Activated T-helper 1 cell treated with Interleukin-2 at 50 U/mL for 16 hours (primary cell): ENCODE results near the gene SIDT1.

Source experiments
- DNase-seq: peaks from one replicate; pipeline ENCODE4 v3.0.0-alpha.2; 2020; ENCODE audit warnings: low read depth

SIDT1 gene

DNA sequence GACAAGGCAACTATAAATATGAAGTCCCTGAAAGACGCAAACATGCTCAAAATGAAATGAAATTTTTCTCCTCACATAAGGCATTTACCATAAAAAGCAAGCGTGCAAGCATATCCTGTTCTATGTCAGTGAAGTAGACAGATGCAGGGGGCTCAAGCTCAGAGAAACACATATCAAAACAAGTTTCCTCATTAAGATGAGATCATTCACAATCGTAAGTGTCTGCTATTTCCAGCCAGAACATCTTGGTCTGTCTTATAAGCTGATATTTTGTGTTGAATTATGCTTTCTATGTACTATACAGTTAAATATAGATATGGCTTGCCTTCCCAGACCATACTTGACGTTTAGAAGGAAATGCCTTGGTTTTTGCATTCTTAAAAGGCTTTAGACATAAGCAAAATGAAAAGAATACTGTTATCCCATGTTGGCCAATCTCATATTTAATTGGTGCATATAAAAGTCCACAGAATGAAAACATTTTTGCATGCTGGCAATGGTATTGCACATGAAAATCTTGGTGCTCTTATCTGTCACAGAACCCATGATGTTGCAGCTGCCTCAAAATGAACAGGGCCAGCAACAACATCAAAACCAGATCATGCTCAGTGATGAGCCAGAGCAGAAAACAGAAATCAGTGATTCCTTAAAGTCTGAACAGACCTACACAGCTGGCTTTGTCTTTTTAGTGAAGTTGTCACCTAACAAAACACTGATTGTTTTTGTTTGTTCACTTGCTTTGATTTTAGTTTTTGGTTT lies 65.4 kb downstream of the SIDT1 start:
- no peak for DNase-seq

DNA sequence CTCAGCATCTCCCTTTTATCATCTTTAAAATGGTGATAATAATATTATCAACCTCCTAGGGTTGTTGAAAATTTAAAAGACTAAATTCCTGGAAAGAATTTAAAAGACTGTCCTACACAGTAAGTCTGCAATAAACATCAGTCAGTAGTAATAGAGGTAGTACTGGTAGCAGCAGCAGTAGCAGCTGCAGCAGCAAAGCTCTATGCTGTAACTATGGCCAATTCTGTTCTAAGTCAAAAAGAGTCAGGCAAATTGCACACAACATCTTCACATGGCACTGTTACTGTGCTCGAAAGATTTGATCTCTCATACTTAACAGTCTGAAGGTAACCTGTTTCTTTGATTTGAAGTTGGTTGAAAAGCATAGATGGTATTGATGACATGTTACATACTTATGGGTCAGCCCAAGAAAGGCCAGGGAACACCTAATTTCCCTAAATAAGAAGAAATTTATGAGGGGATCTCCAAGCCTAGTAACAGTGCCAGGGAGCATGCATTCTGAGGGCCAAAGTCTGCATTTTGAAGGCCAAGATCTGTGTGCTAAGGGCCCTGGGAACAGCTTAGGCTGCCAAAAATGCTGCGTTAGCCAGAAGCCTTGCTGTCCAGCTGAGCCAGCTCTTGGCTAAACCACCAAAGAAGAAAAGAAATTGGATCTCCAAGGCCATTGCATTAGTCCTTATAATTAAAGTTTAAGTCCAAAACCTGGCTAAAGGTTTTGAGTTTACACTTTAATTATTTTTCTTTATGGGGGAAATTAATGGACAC lies 68.2 kb downstream of the SIDT1 start:
- no peak for DNase-seq

- no peak for DNase-seq
Measured at GRCh38 chr3:113601240-113601639, 68.9 kb downstream of the SIDT1 start.

GRCh38 chr3:113602256-113602655 lies 69.9 kb downstream of the SIDT1 start:
- DNase-seq, result no peak

GRCh38 chr3:113602836-113603235 lies 70.5 kb downstream of the SIDT1 start:
- DNase-seq, result no peak

- DNase-seq, result no peak
Measured at GRCh38 chr3:113606539-113607218, 74.3 kb downstream of the SIDT1 start.

- no peak for DNase-seq
Measured at GRCh38 chr3:113607219-113607596, 74.9 kb downstream of the SIDT1 start.

- no peak for DNase-seq
Measured at GRCh38 chr3:113614402-113614801, 82.0 kb downstream of the SIDT1 start.

GRCh38 chr3:113615976-113616375 lies 83.6 kb downstream of the SIDT1 start:
- DNase-seq, result no peak

DNA sequence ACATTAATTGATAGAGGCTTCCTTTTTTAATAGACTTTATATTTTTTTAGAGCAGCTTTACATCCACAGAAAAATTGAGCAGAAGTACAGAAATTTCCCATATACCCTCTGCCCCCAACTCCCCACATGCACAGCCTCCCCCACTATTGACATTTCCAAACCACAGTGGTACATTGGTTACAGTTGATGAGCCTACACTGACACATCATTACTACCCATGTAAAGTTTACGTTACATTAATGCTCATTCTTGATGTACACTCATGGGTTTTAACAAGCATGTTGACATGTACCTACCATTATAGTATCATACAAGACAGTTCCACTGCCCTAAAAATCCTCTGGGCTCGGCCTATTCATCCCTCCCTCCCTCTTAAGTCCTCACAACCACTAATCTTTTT lies 85.4 kb downstream of the SIDT1 start:
- DNase-seq, result no peak

DNA sequence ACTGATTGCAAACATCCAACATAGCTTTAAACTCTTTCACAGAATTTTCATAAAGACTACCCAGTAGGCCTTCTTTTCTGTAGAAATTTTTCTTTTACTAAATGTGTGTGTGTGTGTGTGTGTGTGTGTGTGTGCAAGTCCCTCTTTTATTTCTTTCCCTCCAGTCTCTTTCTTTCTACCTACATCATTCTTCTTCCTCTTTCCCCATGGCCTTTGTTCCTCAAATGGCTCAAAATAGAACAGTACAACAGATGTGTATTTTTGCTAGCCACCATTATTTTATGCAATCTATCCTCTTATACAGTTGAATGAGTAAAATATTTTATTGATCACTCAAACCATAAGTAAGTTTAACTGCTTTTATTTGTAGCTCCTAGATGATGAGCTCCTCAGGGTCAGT lies 87.7 kb downstream of the SIDT1 start:
- no peak for DNase-seq

- DNase-seq, result no peak
Measured at GRCh38 chr3:113623324-113623723, 91.0 kb downstream of the SIDT1 start.

GRCh38 chr3:113623811-113624210 lies 91.5 kb downstream of the SIDT1 start:
- no peak for DNase-seq

- no peak for DNase-seq
Measured at GRCh38 chr3:113625834-113626233, 93.5 kb downstream of the SIDT1 start.

DNA sequence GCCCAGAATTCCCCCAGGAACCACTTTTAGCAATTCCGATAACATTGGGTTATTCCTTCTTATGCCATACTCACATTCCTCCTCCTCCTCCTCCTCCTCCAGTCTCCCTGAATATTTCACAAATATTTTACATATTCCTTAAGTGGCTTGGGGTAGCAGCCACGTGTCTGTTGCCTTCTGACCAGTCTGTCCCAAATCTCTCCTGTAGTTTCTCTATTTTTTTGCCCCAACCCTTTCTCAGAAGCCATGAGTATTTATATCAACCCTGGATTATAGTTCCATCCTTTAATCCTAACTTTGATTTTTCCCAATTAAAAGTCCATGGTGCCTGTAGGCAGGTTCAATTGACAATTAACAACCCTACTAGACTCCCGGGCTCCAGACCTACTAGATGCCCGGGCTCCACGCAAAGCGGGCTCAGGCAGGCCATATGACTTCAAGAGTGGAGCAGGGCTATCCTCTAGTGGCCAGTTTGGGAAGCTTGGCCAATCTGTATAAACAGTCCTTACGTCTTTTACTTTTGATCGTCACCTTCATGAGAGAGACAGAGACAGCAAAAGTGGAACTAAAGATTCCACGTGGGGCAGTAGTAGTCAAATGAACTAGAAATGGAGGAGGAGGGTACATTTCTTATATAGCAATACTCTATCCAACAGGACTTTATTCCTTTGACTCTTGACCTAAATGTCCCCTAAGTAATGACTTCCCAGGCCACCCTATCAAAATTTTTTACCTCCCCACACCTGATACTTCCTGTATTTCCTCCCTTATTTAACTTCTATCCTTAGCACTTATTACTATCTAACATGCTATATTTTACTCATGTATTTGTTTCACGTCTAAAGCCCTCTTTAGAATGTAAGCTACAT lies 94.4 kb downstream of the SIDT1 start:
- DNase-seq, result no peak

- DNase-seq, result no peak
Measured at GRCh38 chr3:113628316-113628715, 96.0 kb downstream of the SIDT1 start.

DNA sequence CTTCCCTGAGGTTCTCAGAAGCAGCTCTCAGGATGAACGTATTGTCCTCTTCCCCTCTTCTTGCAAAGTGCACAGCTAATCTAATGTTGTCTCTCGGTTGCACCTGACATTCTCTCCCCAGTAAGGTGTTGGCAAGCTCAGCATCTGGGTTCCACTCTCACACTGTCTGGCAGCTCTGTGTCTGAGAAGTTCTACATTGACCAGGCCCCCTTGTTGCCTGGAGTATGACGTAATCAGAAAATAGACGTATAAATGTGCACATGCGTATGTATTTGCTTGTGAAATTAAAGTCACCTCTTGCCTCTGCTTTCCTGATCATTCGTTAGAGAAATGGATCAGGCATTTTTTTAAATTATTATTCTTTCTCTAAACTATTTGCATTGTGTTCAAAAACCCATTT lies 96.4 kb downstream of the SIDT1 start:
- DNase-seq, result no peak

GRCh38 chr3:113629584-113630421 lies 97.4 kb downstream of the SIDT1 start:
- DNase-seq, result no peak

GRCh38 chr3:113630956-113631542 lies 98.7 kb downstream of the SIDT1 start:
- no peak for DNase-seq

GRCh38 chr3:113631573-113631972 lies 99.2 kb downstream of the SIDT1 start:
- no peak for DNase-seq
